GM23338 (cell line): ENCODE measurements around the gene UFSP1. TPM values are rescaled to one million over a fixed set of nuclear protein-coding genes. Genes with fewer than 3 reads are reported as not detected.

Experiments
- ATAC-seq: fragments of 200-7000 bp; cut with Tn5 transposase; 3 replicates; pipeline ENCODE4 v1.9.1; 2020
- DNase-seq: peaks from one replicate; pipeline ENCODE4 v3.0.0-alpha.2; 2015; ENCODE audit warnings: low spot score
- H2AFZ ChIP-seq: fragments of 200-600 bp; sonication (generic); 2 replicates; pipeline ENCODE4 v1.8.0; 2016; ENCODE audit warnings: antibody characterized with exemption, mild to moderate bottlenecking, moderate library complexity
- H3F3A ChIP-seq: fragments of 200-600 bp; sonication (generic); replicated peaks from 2 replicates; pipeline ENCODE4 v1.8.0; 2017; ENCODE audit warnings: antibody characterized with exemption, mixed run types, low read depth
- H3K27ac ChIP-seq: fragments of 200-600 bp; sonication (generic); 2 replicates; pipeline ENCODE4 v1.6.1; 2016; ENCODE audit warnings: low read depth
- H3K27me3 ChIP-seq: fragments of 200-600 bp; sonication (generic); 2 replicates; pipeline ENCODE4 v1.8.0; 2016; ENCODE audit warnings: mild to moderate bottlenecking, mixed run types, moderate library complexity; ENCODE audit not compliant: insufficient read depth
- H3K36me3 ChIP-seq: fragments of 200-600 bp; sonication (generic); 2 replicates; pipeline ENCODE4 v1.8.0; 2016; ENCODE audit warnings: mild to moderate bottlenecking; ENCODE audit not compliant: insufficient read depth
- H3K4me1 ChIP-seq: fragments of 200-600 bp; sonication (generic); 2 replicates; pipeline ENCODE4 v1.8.0; 2016; ENCODE audit warnings: mild to moderate bottlenecking, moderate library complexity; ENCODE audit not compliant: insufficient read depth
- H3K4me2 ChIP-seq: fragments of 200-600 bp; sonication (generic); 2 replicates; pipeline ENCODE4 v1.7.1; 2017; ENCODE audit warnings: mixed run types
- H3K4me3 ChIP-seq: fragments of 200-600 bp; sonication (generic); 2 replicates; pipeline ENCODE4 v1.6.1; 2016; ENCODE audit warnings: mixed run types
- H3K79me2 ChIP-seq: fragments of 200-600 bp; sonication (generic); replicated peaks from 2 replicates; pipeline ENCODE4 v1.8.0; 2017; ENCODE audit warnings: mild to moderate bottlenecking; ENCODE audit not compliant: insufficient read depth
- H3K9me2 ChIP-seq: fragments of 200-600 bp; sonication (generic); 2 replicates; pipeline ENCODE4 v1.8.0; 2017; ENCODE audit not compliant: insufficient read depth
- H4K20me1 ChIP-seq: fragments of 200-600 bp; sonication (generic); replicated peaks from 2 replicates; pipeline ENCODE4 v1.8.0; 2017; ENCODE audit warnings: mild to moderate bottlenecking; ENCODE audit not compliant: insufficient read depth
- H3K27ac Mint-ChIP-seq: 2 replicates; pipeline ENCODE4 v1.8.0; 2020; ENCODE audit warnings: inconsistent platforms, mild to moderate bottlenecking, moderate library complexity, mixed read lengths
- H3K27me3 Mint-ChIP-seq: 3 replicates; pipeline ENCODE4 v1.8.0; 2022; ENCODE audit warnings: low read depth, mild to moderate bottlenecking, moderate library complexity, mixed read lengths, inconsistent platforms; ENCODE audit not compliant: insufficient read depth, poor library complexity
- H3K36me3 Mint-ChIP-seq: 3 replicates; pipeline ENCODE4 v1.8.0; 2021; ENCODE audit warnings: low read depth, mild to moderate bottlenecking, inconsistent platforms, moderate library complexity, mixed read lengths
- H3K4me1 Mint-ChIP-seq: 3 replicates; pipeline ENCODE4 v1.8.0; 2020; ENCODE audit warnings: mild to moderate bottlenecking, inconsistent platforms, mixed read lengths
- H3K4me3 Mint-ChIP-seq: 3 replicates; pipeline ENCODE4 v1.8.0; 2021; ENCODE audit warnings: moderate library complexity, mild to moderate bottlenecking, inconsistent platforms, mixed read lengths
- H3K9me3 Mint-ChIP-seq: 3 replicates; pipeline ENCODE4 v1.8.0; 2020; ENCODE audit warnings: moderate library complexity, mild to moderate bottlenecking, inconsistent platforms, mixed read lengths
- CREB1 ChIP-seq: fragments of 250-450 bp; sonication (Bioruptor Pico); IDR thresholded peaks from 2 replicates; pipeline ENCODE4 v1.5.0; 2020; ENCODE audit warnings: low read depth, mild to moderate bottlenecking, moderate library complexity
- EZH2 ChIP-seq: fragments of 200-600 bp; sonication (generic); IDR thresholded peaks from one replicate; pipeline ENCODE4 v1.8.0; 2017; ENCODE audit warnings: antibody characterized with exemption, mild to moderate bottlenecking, low read depth; ENCODE audit not compliant: unreplicated experiment
- EZH2phosphoT487 ChIP-seq: fragments of 200-600 bp; sonication (generic); IDR thresholded peaks from one replicate; pipeline ENCODE4 v1.8.1; 2018; ENCODE audit warnings: antibody characterized with exemption; ENCODE audit not compliant: unreplicated experiment
- NANOG ChIP-seq: IDR thresholded peaks from 2 replicates; pipeline ENCODE4 v1.6.1; 2016; ENCODE audit warnings: antibody characterized with exemption, borderline replicate concordance
- POLR2AphosphoS5 ChIP-seq: IDR thresholded peaks from 2 replicates; pipeline ENCODE4 v1.6.1; 2016; ENCODE audit warnings: antibody characterized with exemption, low read depth
- STAT1 ChIP-seq: IDR thresholded peaks from one replicate; pipeline ENCODE4 v1.6.1; 2016; ENCODE audit warnings: antibody characterized with exemption; ENCODE audit not compliant: unreplicated experiment
- ZNF114 ChIP-seq: fragments of 250-450 bp; sonication (Bioruptor Pico); IDR thresholded peaks from 2 replicates; pipeline ENCODE4 v1.5.0; 2020; ENCODE audit warnings: mild to moderate bottlenecking, moderate library complexity
- polyA plus RNA-seq: library from polyadenylated mRNA; unstranded; fragments of >200 nt; fragmentation: Nextera tagmentation; extraction: Ambion mirVana; gene quantifications from 2 replicates; pipeline ENCODE4 v1.2.1, GENCODE V29; 2016
- total RNA-seq: library from RNA; depleted of rRNA; stranded (reverse); fragments of >200 nt; shearing (Covaris generic); gene quantifications from 2 replicates; pipeline ENCODE4 v1.2.3, GENCODE V29; 2014
- TF ChIP-seq, protein P1 (sequence below), 2 experiments: fragments of 200-600 bp in 1 of 2; sonication (generic) in 1 of 2; conservative IDR thresholded peaks; 2 replicates each; pipeline versions ENCODE4 v1.5.1 to v1.6.1; 2016 to 2017; ENCODE audit warnings: antibody characterized with exemption in 2 of 2, low read depth in 2 of 2, mild to moderate bottlenecking in 2 of 2, moderate library complexity in 1 of 2
- TF ChIP-seq, protein P2 (sequence below): fragments of 250-450 bp; sonication (Bioruptor Pico); IDR thresholded peaks from 2 replicates; pipeline ENCODE4 v1.5.0; 2020; ENCODE audit warnings: mild to moderate bottlenecking, moderate library complexity

UFSP1 gene
- total and polyA plus RNA-seq, 2 experiments from 2014 or later = 2.0 to 11.8 TPM

DNA sequence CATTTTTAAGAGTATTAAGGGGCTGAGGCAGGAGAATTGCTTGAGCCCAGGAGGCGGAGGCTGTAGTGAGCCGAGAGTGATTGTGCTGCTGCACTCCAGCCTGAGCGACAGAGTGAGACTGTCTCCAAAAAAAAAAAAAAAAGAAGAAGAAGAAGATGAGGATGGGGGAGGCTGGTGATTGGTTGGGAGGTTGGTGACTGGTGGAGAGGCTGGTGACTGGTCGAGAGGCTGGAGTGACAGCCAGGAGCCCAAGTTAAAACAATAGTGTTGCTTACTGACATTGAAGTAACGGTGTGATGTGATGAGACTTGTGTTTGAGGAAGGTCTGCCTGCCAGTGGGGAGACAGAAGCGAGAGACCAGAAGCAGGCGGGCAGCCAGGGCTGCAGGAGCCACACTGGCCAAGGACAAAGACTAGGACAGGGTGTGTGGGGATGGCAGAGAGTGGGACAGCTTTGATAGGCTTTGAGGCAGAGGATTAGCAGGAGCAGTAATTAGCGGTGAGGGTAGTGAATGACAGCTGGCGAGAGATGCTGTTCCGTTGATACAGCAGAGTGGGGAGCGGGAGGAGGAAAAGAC lies 9.7 kb downstream of the UFSP1 start:
- H3K4me3 ChIP-seq = no peak overlapping the region

DNA sequence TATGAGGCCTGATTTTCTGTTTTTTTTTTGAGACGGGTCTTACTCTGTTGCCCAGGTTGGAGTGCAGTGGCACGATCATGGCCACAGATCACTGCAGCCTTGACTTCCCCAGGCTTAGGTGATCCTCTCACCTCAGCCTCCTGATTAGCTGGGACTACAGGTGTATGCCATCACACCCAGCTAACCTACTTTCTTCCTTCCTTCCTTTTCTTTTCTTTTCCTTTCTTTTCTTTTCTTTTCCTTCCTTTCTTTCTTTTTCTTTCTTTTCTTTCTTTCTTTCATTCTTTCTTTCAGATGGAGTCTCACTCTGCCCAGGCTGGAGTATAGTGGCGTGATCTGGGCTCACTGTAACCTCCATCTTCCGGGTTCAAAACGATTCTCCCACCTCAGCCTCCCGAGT lies 10.8 kb downstream of the UFSP1 start:
- TF ChIP-seq ZNF114 (CRISPR knock-in tag) (no peak), STAT1 (no peak)
- Histone ChIP-seq H3K79me2 (peaks cover 79% of the 10 kb centered on the region), H3K4me1 (peaks cover 8% of the 10 kb centered on the region), H3K4me2 (no peak overlapping the region), H3K36me3 (peaks cover 53% of the 10 kb centered on the region), H4K20me1 (peaks cover 60% of the 10 kb centered on the region), H2AFZ (no peak overlapping the region), H3K4me3 (no peak overlapping the region), H3F3A (peaks cover 34% of the 10 kb centered on the region), H3K27ac (no peak overlapping the region), H3K27me3 (no peaks in the 10 kb centered on the region), H3K9me2 (no peaks in the 10 kb centered on the region)
- Mint-ChIP-seq H3K4me3 (no peak overlapping the region), H3K4me1 (peaks cover 37% of the 10 kb centered on the region), H3K27me3 (peaks cover 24% of the 10 kb centered on the region), H3K36me3 (peaks cover 92% of the 10 kb centered on the region), H3K27ac (no peak overlapping the region), H3K9me3 (peaks cover 3% of the 10 kb centered on the region; the same call in 1 of the 3 replicates)
- ATAC-seq (no peak), DNase-seq (no peak)

More for the DNA sequence above, 9.7 kb downstream of the UFSP1 start:
- peaks cover 92% of the 10 kb centered on the region for H3K36me3 Mint-ChIP-seq
- peaks cover 37% of the 10 kb centered on the region for H3K4me1 Mint-ChIP-seq
- Histone ChIP-seq H3K4me1 (peaks cover 8% of the 10 kb centered on the region), H3K27me3 (no peaks in the 10 kb centered on the region), H3K9me2 (no peaks in the 10 kb centered on the region), H3K36me3 (peaks cover 58% of the 10 kb centered on the region), H3K79me2 (peaks cover 79% of the 10 kb centered on the region), H3K27ac (peak overlapping the region; percentile 69; the same call in 1 of the 2 replicates), H2AFZ (no peak overlapping the region), H3F3A (peaks cover 30% of the 10 kb centered on the region), H4K20me1 (peaks cover 60% of the 10 kb centered on the region), H3K4me2 (no peak overlapping the region)
- no peak for TF ChIP-seq CREB1 (CRISPR knock-in tag)
- peaks cover 3% of the 10 kb centered on the region; the same call in 1 of the 3 replicates for H3K9me3 Mint-ChIP-seq
- no peak for ATAC-seq
- peaks cover 20% of the 10 kb centered on the region for H3K27me3 Mint-ChIP-seq
- H3K27ac Mint-ChIP-seq = peak overlapping the region; percentile 62
- H3K4me3 Mint-ChIP-seq = no peak overlapping the region; the same call in 2 of the 3 replicates
- DNase-seq = no peak

DNA sequence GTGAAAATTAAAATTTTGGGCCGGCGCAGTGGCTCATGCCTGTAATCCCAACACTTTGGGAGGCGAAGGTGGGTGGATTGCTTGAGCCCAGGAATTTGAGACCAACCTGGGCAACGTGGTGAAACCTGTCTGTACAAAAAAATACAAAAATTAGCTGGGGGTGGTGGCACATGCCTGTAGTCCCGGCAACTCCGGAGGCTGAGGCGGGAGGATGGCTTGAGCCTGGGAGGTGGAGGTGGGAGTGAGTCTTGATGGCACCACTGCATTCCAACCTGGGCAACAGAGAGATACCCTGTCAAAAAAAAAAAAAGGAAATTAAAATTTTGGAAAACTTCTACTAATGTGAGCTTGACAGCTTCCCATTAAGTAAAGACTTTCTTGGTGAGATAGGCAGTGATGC lies 11.5 kb downstream of the UFSP1 start:
- no peak overlapping the region for H3K27ac Mint-ChIP-seq
- Histone ChIP-seq H3K79me2 (peaks cover 74% of the 10 kb centered on the region), H3K27me3 (no peaks in the 10 kb centered on the region), H3K9me2 (no peaks in the 10 kb centered on the region), H2AFZ (no peak overlapping the region), H3K4me2 (no peak overlapping the region), H3K4me3 (no peak overlapping the region), H3K27ac (no peak overlapping the region), H3K4me1 (peaks cover 8% of the 10 kb centered on the region), H3F3A (peaks cover 33% of the 10 kb centered on the region), H4K20me1 (peaks cover 60% of the 10 kb centered on the region), H3K36me3 (peaks cover 50% of the 10 kb centered on the region)
- peaks cover 32% of the 10 kb centered on the region for H3K4me1 Mint-ChIP-seq
- no peak overlapping the region; the same call in 2 of the 3 replicates for H3K4me3 Mint-ChIP-seq
- peaks cover 92% of the 10 kb centered on the region for H3K36me3 Mint-ChIP-seq
- DNase-seq (no peak), ATAC-seq (no peak)
- H3K9me3 Mint-ChIP-seq = peaks cover 3% of the 10 kb centered on the region; the same call in 2 of the 3 replicates
- H3K27me3 Mint-ChIP-seq = peaks cover 24% of the 10 kb centered on the region
- TF ChIP-seq, protein P1, sequence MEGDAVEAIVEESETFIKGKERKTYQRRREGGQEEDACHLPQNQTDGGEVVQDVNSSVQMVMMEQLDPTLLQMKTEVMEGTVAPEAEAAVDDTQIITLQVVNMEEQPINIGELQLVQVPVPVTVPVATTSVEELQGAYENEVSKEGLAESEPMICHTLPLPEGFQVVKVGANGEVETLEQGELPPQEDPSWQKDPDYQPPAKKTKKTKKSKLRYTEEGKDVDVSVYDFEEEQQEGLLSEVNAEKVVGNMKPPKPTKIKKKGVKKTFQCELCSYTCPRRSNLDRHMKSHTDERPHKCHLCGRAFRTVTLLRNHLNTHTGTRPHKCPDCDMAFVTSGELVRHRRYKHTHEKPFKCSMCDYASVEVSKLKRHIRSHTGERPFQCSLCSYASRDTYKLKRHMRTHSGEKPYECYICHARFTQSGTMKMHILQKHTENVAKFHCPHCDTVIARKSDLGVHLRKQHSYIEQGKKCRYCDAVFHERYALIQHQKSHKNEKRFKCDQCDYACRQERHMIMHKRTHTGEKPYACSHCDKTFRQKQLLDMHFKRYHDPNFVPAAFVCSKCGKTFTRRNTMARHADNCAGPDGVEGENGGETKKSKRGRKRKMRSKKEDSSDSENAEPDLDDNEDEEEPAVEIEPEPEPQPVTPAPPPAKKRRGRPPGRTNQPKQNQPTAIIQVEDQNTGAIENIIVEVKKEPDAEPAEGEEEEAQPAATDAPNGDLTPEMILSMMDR (conservative IDR thresholded peaks at IDR 0.05; ENCODE audit: low read depth in 2 of 2) = no peak
- TF ChIP-seq, protein P2, sequence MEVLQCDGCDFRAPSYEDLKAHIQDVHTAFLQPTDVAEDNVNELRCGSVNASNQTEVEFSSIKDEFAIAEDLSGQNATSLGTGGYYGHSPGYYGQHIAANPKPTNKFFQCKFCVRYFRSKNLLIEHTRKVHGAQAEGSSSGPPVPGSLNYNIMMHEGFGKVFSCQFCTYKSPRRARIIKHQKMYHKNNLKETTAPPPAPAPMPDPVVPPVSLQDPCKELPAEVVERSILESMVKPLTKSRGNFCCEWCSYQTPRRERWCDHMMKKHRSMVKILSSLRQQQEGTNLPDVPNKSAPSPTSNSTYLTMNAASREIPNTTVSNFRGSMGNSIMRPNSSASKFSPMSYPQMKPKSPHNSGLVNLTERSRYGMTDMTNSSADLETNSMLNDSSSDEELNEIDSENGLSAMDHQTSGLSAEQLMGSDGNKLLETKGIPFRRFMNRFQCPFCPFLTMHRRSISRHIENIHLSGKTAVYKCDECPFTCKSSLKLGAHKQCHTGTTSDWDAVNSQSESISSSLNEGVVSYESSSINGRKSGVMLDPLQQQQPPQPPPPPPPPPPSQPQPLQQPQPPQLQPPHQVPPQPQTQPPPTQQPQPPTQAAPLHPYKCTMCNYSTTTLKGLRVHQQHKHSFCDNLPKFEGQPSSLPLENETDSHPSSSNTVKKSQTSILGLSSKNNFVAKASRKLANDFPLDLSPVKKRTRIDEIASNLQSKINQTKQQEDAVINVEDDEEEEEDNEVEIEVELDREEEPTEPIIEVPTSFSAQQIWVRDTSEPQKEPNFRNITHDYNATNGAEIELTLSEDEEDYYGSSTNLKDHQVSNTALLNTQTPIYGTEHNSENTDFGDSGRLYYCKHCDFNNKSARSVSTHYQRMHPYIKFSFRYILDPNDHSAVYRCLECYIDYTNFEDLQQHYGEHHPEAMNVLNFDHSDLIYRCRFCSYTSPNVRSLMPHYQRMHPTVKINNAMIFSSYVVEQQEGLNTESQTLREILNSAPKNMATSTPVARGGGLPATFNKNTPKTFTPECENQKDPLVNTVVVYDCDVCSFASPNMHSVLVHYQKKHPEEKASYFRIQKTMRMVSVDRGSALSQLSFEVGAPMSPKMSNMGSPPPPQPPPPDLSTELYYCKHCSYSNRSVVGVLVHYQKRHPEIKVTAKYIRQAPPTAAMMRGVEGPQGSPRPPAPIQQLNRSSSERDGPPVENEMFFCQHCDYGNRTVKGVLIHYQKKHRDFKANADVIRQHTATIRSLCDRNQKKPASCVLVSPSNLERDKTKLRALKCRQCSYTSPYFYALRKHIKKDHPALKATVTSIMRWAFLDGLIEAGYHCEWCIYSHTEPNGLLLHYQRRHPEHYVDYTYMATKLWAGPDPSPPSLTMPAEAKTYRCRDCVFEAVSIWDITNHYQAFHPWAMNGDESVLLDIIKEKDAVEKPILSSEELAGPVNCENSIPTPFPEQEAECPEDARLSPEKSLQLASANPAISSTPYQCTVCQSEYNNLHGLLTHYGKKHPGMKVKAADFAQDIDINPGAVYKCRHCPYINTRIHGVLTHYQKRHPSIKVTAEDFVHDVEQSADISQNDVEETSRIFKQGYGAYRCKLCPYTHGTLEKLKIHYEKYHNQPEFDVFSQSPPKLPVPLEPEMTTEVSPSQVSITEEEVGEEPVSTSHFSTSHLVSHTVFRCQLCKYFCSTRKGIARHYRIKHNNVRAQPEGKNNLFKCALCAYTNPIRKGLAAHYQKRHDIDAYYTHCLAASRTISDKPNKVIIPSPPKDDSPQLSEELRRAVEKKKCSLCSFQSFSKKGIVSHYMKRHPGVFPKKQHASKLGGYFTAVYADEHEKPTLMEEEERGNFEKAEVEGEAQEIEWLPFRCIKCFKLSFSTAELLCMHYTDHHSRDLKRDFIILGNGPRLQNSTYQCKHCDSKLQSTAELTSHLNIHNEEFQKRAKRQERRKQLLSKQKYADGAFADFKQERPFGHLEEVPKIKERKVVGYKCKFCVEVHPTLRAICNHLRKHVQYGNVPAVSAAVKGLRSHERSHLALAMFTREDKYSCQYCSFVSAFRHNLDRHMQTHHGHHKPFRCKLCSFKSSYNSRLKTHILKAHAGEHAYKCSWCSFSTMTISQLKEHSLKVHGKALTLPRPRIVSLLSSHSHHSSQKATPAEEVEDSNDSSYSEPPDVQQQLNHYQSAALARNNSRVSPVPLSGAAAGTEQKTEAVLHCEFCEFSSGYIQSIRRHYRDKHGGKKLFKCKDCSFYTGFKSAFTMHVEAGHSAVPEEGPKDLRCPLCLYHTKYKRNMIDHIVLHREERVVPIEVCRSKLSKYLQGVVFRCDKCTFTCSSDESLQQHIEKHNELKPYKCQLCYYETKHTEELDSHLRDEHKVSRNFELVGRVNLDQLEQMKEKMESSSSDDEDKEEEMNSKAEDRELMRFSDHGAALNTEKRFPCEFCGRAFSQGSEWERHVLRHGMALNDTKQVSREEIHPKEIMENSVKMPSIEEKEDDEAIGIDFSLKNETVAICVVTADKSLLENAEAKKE (CRISPR knock-in tag) = no peak
- TF ChIP-seq NANOG = no peak
- no peak for TF ChIP-seq STAT1
- TF ChIP-seq EZH2 = no peak
- TF ChIP-seq EZH2phosphoT487 = no peak
- no peak for TF ChIP-seq POLR2AphosphoS5
- TF ChIP-seq ZNF114 (CRISPR knock-in tag) = no peak
